HepG2 (cell line): Measurements from ENCODE around the gene ZNF155. TPM values are rescaled to one million over a fixed set of nuclear protein-coding genes. Genes with fewer than 3 reads are reported as not detected.

ENCODE experiments used
- FOXO1 ChIP-seq: sonication (generic); formaldehyde crosslinking; IDR thresholded peaks from 2 replicates; pipeline ENCODE4 v1.4.0; 2020; ENCODE audit warnings: missing genetic modification reagents
- HNF4G ChIP-seq, 2 experiments: sonication (generic) in 1 of 2; formaldehyde crosslinking in 1 of 2; IDR thresholded peaks; 2 replicates each; pipeline versions ENCODE4 v1.4.0 to v1.6.1; 2011 to 2020; ENCODE audit warnings: borderline replicate concordance in 2 of 2, low read depth in 2 of 2, mild to moderate bottlenecking in 2 of 2, low read length in 1 of 2, missing genetic modification reagents in 1 of 2, moderate library complexity in 1 of 2
- MIXL1 ChIP-seq: IDR thresholded peaks from 2 replicates; pipeline ENCODE4 v1.6.1; 2016
- PHF8 ChIP-seq: sonication (generic); formaldehyde crosslinking; IDR thresholded peaks from 2 replicates; pipeline ENCODE4 v1.5.0; 2020; ENCODE audit warnings: missing genetic modification reagents
- ZBTB7B ChIP-seq: sonication (generic); formaldehyde crosslinking; IDR thresholded peaks from 2 replicates; pipeline ENCODE4 v1.4.0; 2020; ENCODE audit warnings: missing genetic modification reagents
- ZFP36L1 ChIP-seq: sonication (generic); formaldehyde crosslinking; IDR thresholded peaks from 2 replicates; pipeline ENCODE4 v1.8.0; 2022; ENCODE audit warnings: mild to moderate bottlenecking, missing genetic modification reagents, moderate library complexity
- ZNF878 ChIP-seq: sonication (generic); formaldehyde crosslinking; IDR thresholded peaks from 2 replicates; pipeline ENCODE4 v1.8.1; 2023; ENCODE audit warnings: mild to moderate bottlenecking, missing genetic modification reagents, moderate library complexity
- polyA plus RNA-seq, 8 experiments: library from polyadenylated mRNA; depleted of rRNA in 3 of 8; stranded (reverse) in 7 of 8; unstranded in 1 of 8; fragments of >200 nt; fragmentation: Illumina TruSeq in 4 of 8; extraction: Trizol in 4 of 8; gene quantifications; 2 replicates each; pipeline versions ENCODE4 v1.2.1 to v1.2.3, GENCODE V29; 2011 to 2016; ENCODE audit warnings: low read depth in 4 of 8, missing spikeins in 1 of 8, mixed read lengths in 1 of 8; ENCODE audit not compliant: insufficient read depth in 1 of 8
- total RNA-seq, 5 experiments: library from RNA; depleted of rRNA; stranded (reverse); fragments of >200 nt; fragmentation: Illumina TruSeq; extraction: Trizol; gene quantifications; 2 replicates each; pipeline ENCODE4 v1.2.3, GENCODE V29; 2016; ENCODE audit warnings: low read depth in 1 of 5
- TF ChIP-seq, protein P1 (sequence below): sonication (generic); formaldehyde crosslinking; IDR thresholded peaks from 2 replicates; pipeline ENCODE4 v1.5.1; 2020; ENCODE audit warnings: missing genetic modification reagents, mild to moderate bottlenecking, borderline replicate concordance
- TF ChIP-seq, protein P2 (sequence below): sonication (generic); IDR thresholded peaks from 2 replicates; pipeline ENCODE4 v1.6.1; 2016; ENCODE audit warnings: low read depth, borderline replicate concordance
- TF ChIP-seq, protein P3 (sequence below): sonication (generic); formaldehyde crosslinking; IDR thresholded peaks from 2 replicates; pipeline ENCODE4 v1.4.0; 2020; ENCODE audit warnings: mild to moderate bottlenecking, missing genetic modification reagents
- TF ChIP-seq, protein P4 (sequence below): IDR thresholded peaks from 2 replicates; pipeline ENCODE4 v1.4.0; 2020; ENCODE audit warnings: mild to moderate bottlenecking, missing genetic modification reagents

ZNF155 gene
- total and polyA plus RNA-seq, 2 of the 13 experiments (the other 11 are each of a cell fraction or from before 2014, with no cell fraction given): 2.5 to 3.6 TPM

DNA sequence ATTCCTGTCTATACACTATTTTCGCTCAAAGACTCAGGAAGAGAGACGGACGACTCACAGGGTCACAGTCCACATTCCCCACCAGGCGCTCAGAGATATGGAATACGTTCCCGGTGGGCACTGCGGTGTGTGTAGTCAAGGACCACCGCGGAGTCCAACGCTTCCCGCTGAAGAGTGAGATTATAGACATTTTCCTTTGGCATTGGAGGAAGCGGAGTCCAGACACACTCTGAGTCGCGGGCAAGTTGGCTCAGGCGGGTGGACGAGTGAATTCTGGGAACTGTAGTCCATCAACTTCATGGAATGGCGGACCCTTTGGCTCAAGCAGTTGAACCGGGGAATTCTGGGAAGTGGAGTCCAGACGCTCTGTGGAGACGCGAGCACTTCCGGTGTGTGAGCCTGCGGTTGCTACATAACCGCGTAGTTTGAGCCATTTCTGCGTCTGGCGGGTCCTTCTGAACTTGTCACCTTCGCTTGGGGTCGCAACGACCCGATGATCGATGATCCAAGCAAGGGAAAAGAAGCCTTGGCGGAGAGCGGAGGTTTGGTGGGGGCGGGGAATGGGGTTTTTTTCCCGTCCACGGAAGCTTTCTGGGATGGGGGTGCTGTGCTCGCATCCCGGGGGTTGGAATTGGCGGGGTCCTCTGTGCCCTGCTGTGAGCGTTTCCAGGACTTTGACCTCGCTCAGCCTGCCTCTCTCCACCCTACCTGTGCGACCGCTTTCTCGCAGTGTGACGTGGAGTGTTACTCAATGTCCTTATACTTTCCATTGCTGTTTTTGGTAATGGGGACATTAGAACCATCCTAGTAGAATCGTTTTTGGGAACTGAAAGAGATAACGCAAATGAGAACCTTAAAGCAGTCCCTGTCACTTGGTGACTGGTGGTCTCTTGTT is 18.8 kb downstream of the ZNF155 start, which contains the start of gene ZNF230 (continued):
- TF ChIP-seq, protein P1, sequence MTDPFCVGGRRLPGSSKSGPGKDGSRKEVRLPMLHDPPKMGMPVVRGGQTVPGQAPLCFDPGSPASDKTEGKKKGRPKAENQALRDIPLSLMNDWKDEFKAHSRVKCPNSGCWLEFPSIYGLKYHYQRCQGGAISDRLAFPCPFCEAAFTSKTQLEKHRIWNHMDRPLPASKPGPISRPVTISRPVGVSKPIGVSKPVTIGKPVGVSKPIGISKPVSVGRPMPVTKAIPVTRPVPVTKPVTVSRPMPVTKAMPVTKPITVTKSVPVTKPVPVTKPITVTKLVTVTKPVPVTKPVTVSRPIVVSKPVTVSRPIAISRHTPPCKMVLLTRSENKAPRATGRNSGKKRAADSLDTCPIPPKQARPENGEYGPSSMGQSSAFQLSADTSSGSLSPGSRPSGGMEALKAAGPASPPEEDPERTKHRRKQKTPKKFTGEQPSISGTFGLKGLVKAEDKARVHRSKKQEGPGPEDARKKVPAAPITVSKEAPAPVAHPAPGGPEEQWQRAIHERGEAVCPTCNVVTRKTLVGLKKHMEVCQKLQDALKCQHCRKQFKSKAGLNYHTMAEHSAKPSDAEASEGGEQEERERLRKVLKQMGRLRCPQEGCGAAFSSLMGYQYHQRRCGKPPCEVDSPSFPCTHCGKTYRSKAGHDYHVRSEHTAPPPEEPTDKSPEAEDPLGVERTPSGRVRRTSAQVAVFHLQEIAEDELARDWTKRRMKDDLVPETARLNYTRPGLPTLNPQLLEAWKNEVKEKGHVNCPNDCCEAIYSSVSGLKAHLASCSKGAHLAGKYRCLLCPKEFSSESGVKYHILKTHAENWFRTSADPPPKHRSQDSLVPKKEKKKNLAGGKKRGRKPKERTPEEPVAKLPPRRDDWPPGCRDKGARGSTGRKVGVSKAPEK (CRISPR knock-in tag): no peak
- TF ChIP-seq, protein P2, sequence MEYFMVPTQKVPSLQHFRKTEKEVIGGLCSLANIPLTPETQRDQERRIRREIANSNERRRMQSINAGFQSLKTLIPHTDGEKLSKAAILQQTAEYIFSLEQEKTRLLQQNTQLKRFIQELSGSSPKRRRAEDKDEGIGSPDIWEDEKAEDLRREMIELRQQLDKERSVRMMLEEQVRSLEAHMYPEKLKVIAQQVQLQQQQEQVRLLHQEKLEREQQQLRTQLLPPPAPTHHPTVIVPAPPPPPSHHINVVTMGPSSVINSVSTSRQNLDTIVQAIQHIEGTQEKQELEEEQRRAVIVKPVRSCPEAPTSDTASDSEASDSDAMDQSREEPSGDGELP: peak; percentile 24; the same call in 1 of the 2 replicates
- TF ChIP-seq MIXL1 (CRISPR knock-in tag) (0 out of 2 replicates have a peak, but pooled peaks have one; percentile 9), FOXO1 (CRISPR knock-in tag) (no peak), ZFP36L1 (no peak), HNF4G (IDR thresholded peaks at IDR 0.05; ENCODE audit: borderline replicate concordance, low read depth, low read length) (peak; percentile 27), HNF4G (CRISPR knock-in tag; IDR thresholded peaks at IDR 0.05; ENCODE audit: borderline replicate concordance, low read depth) (0 out of 2 replicates have a peak, but pooled peaks have one; percentile 64), ZBTB7B (CRISPR knock-in tag) (peak; percentile 35; the same call in 1 of the 2 replicates), PHF8 (CRISPR knock-in tag) (peak; percentile 74), ZNF878 (CRISPR knock-in tag) (no peak)
- TF ChIP-seq, protein P3, sequence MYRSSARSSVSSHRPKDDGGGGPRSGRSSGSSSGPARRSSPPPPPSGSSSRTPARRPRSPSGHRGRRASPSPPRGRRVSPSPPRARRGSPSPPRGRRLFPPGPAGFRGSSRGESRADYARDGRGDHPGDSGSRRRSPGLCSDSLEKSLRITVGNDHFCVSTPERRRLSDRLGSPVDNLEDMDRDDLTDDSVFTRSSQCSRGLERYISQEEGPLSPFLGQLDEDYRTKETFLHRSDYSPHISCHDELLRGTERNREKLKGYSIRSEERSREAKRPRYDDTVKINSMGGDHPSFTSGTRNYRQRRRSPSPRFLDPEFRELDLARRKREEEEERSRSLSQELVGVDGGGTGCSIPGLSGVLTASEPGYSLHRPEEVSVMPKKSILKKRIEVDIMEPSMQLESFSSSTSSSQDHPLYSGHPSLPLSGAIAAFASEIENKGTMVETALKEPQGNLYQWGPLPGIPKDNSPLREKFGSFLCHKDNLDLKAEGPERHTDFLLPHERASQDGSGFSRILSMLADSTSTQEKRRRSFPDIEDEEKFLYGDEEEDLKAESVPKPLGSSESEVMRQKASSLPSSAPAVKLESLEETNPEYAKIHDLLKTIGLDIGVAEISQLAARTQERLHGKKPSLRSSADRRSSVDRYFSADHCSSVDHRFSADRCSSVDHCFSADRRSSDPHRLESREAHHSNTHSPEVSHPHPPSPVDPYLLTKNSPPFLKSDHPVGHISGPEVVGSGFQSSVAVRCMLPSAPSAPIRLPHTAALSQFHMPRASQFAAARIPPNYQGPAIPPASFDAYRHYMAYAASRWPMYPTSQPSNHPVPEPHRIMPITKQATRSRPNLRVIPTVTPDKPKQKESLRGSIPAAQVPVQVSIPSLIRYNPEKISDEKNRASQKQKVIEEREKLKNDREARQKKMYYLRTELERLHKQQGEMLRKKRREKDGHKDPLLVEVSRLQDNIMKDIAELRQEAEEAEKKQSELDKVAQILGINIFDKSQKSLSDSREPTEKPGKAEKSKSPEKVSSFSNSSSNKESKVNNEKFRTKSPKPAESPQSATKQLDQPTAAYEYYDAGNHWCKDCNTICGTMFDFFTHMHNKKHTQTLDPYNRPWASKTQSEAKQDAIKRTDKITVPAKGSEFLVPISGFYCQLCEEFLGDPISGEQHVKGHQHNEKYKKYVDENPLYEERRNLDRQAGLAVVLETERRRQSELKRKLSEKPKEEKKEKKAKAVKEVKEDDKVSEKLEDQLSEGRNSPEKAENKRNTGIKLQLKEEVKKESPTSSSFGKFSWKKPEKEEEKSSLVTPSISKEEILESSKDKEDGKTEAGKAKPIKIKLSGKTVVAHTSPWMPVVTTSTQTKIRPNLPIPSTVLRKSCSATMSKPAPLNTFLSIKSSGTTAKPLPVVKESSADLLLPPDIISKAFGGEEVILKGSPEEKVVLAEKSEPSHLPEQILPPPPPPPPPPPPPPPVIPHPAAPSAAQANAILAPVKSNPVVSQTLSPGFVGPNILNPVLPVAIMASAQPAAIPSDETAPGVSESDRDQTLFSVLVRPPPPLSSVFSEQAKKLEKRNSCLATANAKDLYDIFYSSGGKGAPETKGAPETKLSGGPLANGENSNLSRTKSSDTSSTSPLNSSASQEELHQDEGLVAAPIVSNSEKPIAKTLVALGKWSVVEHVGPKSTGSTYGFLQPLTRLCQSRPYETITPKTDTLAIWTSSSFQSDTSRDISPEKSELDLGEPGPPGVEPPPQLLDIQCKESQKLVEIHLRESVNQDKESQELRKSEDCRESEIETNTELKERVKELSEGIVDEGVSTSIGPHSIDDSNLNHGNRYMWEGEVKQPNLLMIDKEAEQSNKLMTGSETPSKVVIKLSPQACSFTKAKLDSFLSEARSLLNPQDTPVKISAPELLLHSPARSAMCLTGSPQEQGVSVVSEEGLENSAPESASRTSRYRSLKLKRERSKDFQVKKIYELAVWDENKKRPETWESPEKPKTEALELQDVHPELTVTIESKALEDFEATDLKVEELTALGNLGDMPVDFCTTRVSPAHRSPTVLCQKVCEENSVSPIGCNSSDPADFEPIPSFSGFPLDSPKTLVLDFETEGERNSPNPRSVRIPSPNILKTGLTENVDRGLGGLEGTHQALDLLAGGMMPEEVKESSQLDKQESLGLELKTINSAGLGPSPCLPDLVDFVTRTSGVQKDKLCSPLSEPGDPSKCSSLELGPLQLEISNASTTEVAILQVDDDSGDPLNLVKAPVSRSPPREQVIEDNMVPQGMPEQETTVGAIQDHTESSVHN (CRISPR knock-in tag): no peak
- TF ChIP-seq, protein P4, sequence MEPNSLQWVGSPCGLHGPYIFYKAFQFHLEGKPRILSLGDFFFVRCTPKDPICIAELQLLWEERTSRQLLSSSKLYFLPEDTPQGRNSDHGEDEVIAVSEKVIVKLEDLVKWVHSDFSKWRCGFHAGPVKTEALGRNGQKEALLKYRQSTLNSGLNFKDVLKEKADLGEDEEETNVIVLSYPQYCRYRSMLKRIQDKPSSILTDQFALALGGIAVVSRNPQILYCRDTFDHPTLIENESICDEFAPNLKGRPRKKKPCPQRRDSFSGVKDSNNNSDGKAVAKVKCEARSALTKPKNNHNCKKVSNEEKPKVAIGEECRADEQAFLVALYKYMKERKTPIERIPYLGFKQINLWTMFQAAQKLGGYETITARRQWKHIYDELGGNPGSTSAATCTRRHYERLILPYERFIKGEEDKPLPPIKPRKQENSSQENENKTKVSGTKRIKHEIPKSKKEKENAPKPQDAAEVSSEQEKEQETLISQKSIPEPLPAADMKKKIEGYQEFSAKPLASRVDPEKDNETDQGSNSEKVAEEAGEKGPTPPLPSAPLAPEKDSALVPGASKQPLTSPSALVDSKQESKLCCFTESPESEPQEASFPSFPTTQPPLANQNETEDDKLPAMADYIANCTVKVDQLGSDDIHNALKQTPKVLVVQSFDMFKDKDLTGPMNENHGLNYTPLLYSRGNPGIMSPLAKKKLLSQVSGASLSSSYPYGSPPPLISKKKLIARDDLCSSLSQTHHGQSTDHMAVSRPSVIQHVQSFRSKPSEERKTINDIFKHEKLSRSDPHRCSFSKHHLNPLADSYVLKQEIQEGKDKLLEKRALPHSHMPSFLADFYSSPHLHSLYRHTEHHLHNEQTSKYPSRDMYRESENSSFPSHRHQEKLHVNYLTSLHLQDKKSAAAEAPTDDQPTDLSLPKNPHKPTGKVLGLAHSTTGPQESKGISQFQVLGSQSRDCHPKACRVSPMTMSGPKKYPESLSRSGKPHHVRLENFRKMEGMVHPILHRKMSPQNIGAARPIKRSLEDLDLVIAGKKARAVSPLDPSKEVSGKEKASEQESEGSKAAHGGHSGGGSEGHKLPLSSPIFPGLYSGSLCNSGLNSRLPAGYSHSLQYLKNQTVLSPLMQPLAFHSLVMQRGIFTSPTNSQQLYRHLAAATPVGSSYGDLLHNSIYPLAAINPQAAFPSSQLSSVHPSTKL (CRISPR knock-in tag): peak; percentile 43; the same call in 1 of the 2 replicates
